A172 (cell line): Measurements from ENCODE around the gene NGEF. TPM values are rescaled to one million over a fixed set of nuclear protein-coding genes. Genes with fewer than 3 reads are reported as not detected.

Experiments used
- DNase-seq: peaks from one replicate; pipeline ENCODE4 v3.0.0-alpha.2; 2015; ENCODE audit warnings: low spot score
- total RNA-seq: library from RNA; depleted of rRNA; stranded (reverse); fragments of >200 nt; shearing (Covaris generic); gene quantifications from 2 replicates; pipeline ENCODE4 v1.2.3, GENCODE V29; 2014

The NGEF gene
- total RNA-seq, 1 experiment from 2014 or later: 33.3 TPM

DNA sequence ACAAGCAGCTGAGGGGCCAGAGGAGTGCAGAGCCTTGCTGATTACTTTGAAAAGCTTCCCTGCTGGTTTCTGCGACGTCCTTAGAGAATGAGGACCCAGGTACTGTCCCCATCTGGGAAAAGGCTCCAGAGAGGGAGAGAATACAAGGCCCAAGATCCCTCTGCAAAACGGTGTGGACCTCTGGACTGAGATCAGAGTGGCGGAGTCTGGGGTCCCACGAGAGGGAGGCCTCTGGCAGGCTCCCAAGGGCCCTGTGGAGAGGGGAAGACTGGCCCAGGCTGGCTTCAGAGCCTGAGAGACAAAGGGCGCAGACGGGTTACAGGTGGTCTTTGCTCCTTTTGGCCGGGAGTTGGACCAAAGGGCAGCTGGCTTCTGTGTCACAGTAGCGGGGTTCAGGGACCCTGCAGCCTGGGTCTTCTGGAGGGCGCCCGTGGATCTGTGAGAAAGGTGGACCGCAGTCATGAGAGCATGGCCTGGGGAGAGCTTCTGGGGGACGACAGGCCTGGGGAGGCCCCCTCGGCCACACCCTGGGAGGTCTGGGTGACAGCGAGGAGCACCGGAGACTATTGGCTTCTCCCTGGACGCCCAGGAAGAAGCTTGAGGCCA, 142.2 kb downstream of the NGEF start:
- no peak for DNase-seq

DNA sequence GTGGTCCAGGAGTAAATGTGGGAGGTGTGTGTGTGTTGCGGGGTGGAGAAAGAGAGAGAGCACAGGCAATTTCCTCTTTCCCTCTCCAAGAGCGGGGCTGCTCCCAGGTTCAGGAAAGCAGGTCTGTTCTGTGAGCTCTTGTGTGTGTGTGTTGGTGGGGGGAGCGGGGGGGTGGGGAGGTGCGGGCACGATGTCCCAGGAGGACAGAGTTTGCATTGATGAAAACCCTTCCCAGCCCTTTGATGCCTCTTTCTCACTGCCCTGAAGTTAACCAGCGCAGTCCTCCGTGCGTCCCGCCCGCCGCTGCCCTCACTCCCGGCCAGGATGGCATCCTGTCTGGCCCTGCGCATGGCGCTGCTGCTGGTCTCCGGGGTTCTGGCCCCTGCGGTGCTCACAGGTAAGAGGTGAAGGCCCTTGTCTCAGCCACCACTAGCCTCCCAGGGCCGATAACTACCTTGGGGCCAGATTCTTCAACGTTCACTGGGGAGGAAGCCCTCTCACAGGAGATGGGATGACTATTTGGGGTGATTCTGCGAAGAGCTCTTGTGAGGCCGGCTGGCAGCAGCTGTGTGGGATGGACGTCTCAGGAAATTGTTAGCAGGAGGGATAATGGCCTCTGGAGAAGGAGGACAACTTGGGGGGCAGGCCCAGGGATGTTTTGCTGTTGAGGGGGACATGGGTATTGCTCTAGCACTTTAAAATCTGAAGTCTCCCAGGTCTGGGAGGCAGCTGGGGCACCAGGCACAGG, 142.9 kb downstream of the NGEF start, which contains the start of gene SNORC:
SNORC (plus strand) TSS at position 247 of the 748 bp plus-strand sequence; CDS start at position 325, 78 bp downstream.
- no peak for DNase-seq

DNA sequence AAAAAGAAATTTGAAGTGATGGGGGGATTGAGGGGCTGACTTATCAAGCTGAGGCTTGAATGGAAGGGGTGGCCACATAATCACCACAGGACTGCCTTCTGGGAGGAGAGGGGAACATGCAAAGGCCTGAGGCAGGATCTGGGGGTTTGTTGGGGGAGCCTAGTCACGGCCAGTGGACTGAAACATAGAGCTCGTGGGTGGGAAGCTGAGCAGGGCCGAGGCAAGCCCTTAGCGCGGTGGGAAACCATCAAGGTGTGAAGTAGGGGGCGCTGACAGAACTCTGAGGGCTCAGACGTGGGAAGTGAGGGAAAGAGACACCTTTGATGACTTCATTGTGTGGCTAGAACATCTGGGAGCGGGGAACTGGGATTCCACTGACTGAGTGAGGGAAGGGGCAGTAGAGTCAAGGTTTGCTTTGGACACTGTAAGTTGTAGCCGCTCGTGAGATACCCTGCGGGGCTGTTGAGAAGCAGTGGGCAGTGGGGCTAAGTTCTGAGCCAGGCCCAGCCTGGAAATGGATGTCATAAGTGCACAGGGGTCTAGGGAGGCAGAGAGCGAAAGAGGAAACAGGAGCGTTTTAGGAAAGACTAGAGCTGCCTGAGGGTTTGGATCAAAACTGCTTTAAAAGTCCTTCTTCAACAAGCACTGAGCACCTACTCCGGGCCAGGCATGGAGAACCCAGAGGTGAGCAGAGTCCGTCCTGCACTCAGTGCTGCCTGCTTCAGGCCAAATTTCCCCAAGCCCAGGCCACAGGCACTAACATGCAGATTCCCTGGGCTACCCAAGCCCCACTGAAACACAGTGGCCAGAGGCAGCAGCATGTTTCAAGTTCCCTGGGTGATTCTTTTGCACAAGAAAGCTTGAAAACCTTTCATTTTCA, 143.7 kb downstream of the NGEF start:
- DNase-seq: no peak

DNA sequence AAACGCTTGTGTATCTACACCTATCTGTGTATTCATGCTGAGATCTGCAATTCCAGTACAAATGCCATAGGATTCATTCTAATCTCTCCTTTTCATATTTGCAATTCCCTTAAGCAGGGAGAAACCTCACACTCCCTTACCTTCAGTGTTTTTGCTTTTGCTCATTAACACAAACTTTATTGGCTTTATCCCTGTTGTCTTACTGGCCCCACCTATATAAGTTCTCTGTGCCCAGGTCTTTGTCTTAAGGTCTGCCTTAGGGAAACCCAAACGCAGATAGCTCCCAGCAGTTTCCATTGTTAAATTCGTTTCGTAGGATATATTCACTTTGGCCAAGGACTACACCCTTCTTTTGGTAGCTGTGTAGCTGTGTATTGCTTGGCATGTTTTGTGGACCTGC, 147.0 kb downstream of the NGEF start:
- no peak for DNase-seq

DNA sequence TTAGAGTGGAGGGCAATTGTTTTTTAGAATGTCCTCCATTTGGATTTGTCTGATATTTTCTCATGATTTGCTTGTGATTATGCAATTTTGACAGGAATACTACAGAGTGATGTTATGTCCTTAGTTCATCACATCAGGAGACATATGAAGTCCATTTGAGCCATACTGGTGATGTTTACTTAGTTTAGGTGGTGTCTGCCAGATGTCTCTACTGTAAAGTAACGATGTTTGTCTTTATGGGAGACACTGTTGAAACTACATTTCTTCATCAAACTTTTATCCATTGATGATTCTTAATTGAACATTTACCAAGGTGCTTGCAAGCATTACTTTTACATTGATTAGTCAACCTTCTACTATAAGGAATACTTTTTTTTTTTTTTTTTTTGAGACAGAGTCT, 147.9 kb downstream of the NGEF start:
- DNase-seq: no peak

DNA sequence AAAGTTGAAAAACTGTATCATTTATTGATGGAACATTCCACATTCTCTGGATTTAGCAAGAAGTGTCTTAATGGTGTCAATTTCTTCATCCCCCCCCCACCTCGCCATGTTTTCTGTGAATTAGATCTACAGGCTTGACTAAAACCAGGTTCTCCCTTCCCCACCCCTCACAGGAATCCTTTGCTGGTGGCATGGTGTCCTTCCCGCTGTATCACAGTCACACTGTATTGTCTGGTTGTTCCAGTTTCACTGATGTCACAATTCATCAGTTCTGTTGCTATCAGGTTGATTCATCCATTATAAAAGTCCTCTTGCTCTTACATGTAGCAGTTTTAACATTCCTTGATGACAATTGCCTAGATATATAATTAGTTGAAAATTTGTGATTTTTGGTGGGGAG, 149.1 kb downstream of the NGEF start:
- DNase-seq: no peak

DNA sequence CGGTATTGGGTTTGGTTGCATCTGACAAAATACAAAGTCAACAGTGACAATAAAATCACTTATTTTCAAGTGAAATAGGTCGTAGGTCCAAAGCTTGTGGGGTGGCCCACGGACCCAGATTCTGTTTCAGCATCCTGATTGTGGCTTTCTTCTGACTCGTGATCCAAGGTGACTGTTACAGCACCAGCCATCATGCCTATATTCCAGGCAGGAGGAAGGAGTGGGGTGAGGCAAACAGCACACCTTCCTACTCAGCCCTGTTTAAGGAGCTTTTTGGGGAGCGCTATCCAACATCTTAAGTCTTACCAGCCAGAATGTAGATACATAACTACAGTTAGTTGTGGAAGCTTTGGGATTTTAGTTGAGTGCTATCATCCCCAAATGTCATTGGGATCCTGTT, 151.7 kb downstream of the NGEF start:
- DNase-seq: no peak

DNA sequence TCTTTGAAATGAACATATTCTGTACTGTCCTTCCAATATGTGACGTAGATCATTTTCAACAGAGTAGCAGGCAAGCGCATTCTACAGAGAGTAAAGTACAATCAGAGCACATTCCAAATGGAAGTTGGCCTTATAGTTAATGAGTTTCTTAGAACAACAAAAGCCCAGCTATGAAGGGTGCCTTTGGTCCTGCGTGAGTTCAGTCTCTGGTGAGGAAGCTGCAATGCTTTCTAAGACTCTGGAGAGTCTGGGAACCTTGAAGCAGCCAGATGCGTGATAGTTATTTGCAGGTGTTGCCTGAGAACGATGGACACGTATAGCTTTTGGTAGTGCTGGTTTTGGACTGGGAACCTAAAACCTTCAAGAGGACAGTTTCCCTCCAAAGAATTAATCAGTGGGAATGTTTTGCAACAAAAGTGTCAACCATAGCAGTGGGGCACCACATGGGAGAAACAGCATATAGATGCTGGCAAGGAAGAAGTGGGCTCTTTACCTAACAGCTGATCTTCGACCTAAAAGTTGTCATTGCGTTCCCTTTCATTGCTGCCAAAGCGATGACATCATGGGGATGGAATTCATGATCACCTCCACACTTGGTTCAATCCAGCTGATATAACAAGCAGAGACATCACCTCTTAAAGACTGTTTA, 152.3 kb downstream of the NGEF start:
- no peak for DNase-seq

DNA sequence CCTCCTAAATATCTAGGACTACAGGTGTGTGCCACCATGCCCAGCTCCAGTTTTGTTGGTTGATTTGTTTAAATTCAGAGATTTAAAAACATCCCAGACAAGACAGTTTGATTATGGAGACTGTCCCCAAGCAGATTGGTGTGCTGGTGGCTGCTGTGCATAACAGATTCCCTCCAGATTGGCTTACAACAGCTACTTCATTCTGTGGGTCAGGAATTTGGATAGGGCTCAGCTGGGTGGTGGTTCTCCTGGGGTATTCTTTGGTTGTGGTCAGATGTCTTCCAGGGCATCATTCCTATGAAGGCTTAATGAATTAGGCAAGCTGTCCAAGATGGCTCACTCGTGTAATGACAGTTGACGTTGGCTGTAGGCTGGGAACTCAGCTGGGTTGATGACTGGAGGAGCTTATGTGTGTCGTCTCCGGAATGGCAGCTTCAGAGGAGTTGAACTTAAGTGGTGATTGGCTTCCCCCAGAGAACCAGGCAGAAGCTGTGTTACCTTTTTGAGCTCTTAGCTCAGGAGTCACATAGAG, 153.6 kb downstream of the NGEF start:
- DNase-seq: no peak

DNA sequence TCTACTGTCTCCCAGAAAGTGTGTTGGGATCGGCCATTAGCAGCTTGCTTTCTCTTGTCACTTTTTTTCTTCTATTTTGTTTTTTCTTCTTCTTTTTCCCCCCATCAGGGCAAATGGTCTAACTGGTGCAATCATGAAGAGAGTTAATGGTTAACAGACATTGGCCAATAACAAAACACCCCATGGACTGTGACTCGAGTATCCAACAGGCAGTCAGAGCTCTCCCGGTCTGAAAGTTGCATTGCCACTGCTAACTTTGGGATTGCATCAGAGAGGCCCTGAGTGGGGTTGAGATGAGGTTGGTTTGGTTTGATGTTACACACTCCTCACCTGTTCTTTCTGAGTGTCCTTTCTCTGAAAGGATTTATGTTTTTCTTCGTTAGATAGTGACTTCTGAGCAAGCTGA, 155.9 kb downstream of the NGEF start:
- DNase-seq: no peak

DNA sequence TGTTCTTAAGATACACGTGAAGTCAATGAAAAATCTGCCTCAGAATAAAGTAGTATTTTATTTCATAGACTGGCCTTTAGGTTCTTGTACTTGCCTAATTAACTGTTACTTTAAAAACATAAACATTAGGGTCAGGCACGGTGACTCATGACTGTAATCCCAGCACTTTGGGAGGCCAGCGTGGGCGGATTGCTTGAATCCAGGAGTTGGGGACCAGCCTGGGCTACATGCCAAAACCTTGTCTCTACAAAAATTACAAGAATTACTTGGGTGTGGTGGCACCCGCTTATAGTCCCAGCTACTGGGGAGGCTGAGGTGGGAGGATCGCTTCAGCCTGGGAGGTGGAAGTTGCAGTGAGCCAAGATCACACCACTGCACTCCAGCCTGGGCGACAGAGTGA, 159.0 kb downstream of the NGEF start:
- peak; percentile 87 for DNase-seq

DNA sequence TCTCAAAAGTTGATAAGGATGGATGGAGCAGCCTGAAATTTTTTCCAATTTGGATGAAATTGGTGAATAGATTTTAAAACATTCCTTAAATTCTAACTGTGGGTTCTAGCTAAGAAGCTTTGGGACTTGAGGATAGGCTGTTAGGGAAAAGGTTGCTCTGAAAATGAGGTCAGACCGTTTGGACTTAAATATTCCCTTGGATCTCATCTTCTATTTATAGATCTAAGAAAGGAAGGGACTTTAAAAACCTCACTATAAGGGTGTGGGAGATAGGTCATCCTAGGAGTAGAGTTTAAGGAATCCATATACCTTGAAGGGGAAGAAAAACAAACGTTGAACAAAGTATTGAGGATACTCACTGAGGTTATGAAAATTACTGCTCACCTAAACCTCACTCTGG, 160.4 kb downstream of the NGEF start:
- DNase-seq: no peak

DNA sequence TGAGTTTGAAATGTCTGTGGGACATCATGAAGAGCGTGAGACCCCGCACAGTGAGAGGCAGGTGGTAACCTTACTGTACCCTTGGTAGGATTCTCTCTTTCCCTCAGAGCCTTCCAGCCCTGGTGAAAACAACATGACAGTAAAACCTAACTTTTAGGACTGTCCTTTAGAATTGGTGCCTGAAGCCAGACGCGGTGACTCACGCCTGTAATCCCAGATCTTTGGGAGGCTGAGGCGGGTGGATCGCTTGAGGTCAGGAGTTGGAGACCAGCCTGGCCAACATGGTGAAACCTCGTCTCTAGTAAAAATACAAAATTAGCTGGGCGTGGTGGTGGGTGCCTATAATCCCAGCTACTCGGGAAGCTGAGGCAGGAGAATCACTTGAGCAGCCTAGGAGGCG, 161.0 kb downstream of the NGEF start:
- DNase-seq: peak; percentile 23

DNA sequence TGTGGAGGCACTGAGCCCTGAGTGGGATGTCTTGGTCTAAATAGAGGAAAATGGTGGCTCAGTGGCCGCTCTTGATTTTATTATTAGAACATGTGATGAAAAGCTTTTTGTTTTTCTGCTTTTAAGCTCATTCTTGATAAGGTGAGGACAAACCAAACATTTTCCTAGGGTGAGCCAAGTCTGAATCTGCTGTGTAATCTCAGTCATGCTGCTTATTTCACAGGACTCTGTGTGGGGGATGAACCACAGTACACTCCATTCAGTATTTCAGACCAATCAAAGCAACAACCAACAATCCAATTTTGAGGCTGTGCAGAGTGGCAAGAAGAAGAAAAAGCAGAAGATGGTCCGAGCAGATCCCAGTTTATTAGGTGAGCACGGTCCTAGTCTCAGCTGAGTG, 163.0 kb downstream of the NGEF start:
- no peak for DNase-seq

DNA sequence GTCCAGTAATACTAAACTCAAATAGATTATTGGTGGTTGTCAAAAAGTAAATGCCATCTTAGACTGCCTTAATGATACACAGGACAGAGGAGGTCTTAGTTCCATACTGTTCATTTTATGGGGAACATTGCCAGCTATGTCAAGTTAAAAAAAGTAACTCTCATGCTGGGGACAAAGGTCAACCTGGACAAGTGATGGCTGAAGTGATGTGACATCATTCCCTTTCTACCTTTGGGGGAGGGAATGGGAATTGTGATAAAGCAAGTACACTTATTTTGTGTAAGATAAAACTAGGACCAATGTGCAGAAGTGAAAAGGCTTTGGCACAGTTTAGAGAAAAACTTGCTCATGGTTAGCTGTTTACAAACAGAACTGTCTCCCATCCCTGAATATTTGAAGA, 167.0 kb downstream of the NGEF start:
- no peak for DNase-seq

DNA sequence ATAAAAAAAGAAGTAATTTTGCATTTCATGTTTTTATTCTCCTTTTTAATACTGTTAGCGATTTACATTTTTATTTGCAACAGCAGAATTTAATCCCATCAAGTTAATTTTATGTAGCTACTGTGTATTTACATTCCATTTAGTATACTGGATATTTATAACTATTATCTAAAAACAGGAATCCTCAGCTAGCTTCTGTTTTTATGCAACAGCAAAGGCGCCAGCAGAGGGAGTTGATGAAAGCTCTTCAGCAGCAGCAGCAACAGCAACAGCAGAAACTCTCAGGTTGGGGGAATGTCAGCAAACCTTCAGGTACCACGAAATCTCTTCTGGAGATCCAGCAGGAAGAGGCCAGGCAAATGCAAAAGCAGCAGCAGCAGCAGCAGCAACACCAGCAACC, 169.2 kb downstream of the NGEF start:
- DNase-seq: no peak

DNA sequence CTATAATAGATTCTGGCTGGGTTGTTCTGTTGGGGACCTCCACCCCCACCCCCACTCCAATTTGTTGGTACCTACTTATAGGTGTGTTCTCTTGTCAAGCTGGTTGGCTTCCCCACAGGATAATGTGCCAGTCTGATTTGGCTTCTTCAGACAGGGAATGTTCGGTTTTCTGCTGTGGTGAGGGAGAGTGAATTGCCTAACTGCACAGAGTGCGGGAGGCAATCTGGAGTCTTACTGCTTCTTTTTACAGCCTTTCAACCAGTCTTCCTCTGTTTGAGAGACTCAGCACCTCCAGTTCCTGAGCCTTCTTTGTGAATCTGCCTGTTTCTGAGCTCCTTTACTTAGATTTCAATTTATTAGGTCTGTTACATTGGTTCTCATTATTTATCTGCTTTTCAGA, 170.4 kb downstream of the NGEF start:
- DNase-seq: no peak

DNA sequence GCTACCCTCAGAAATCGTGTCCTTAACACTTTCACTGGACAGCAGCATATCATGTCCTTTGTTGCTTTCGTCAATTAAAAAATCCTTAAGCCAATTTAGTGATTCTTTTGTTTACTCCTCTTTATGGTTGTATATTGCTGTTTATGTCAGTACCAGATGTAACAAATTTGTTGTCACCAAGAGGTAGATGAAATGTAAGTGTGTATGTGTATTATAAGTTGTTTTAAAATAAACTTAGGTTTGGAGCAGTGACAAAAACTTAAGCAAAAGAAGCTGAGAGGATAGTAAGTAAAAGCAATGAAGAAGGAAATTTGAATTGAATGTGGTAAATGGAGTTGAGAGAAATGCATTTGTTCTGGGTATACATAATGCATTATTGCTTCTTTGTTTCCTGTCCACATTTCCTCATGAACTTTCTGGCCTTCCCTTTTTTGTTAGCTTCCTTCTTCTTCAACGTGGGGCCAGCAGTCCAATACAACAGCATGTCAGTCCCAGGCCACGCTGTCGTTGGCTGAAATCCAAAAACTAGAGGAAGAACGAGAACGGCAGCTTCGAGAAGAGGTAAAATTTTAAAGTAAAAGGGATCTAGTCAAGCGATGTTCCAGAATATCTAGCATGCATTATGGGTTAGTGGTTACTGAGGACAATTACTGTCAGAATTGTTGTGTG, 173.5 kb downstream of the NGEF start:
- DNase-seq: no peak

DNA sequence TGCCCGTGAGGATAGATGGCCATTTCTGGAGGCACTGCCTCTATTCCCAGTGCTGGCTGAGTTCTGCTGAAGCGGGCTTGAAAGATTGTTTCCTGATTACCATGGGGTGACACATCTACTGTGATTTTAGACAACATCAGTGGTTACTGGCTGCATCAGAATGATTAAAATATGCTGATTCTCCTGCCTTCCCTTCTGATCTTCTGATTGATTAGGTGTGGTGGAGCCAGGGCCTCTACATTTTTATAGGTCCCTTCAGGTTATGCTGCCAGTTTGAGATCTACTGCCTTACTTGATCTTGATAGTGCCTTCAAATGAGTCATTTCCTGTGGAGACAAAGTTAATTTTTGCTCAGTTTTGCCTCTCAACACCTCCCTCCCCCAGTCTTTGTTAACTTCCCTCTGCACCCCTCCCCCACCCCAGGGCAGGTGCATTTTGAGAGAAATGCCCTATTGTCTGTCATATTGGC, 174.6 kb downstream of the NGEF start:
- DNase-seq: peak; percentile 81

DNA sequence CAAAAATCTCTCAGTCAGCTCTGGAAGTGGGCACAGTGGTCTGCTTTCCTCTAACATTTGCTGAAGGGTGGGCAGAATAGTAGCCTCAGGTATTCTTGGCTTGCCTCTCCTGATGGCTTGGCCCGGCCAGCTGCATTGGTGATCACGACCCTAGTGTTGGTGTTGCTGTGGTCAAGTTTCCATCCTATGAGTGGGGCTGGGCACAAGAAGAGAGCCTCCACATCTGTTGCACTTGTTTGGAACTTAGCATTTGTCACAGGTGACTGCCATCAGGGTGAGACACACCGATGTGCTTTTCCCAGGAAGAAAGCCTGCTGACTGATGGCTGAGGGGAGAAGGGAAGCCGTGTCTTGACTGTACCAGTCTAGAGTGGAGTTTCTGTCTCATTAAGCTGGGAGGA, 176.1 kb downstream of the NGEF start:
- DNase-seq: no peak

DNA sequence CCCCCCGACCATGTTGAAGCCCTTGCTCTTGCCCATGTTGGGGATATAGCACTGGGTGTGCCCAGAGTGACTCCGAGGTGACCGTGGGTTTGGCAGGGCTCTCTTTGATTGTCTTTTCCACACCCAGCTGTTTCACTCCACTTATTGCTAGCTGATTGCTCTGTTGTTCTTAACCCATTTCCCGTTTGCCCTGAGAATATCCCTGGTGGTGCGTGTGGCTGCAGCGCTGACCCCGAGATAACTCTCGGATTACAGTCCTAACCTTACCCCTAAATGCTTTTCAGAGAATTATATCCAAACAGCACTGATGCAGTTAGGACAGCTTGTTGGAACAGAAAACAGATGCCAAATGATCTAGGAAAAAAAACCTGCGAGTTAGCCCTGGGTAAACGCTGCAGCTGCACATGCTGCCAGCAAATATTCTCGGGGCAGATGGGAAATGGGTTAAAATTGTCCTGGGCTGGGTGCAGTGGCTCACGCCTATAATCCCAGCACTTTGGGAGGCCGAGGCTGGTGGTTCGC, 177.3 kb downstream of the NGEF start:
- DNase-seq: no peak
